GM18526 (cell line): Measurements from ENCODE around the gene KCNK3.

Experiments
- POLR2A ChIP-seq: IDR thresholded peaks from 3 replicates; pipeline ENCODE4 v1.6.1; 2011; ENCODE audit not compliant: insufficient read length; ENCODE audit errors: extremely low read depth

KCNK3 gene

GRCh38 chr2:26767129-26767528 is 74.6 kb downstream of the KCNK3 start:
- no peak for TF ChIP-seq POLR2A

- TF ChIP-seq POLR2A = no peak
Observed at GRCh38 chr2:26767894-26768487, 75.5 kb downstream of the KCNK3 start.

GRCh38 chr2:26768759-26769088 is 76.2 kb downstream of the KCNK3 start:
- no peak for TF ChIP-seq POLR2A

GRCh38 chr2:26769089-26769761 is 76.7 kb downstream of the KCNK3 start:
- no peak for TF ChIP-seq POLR2A

GRCh38 chr2:26770986-26771586 is 78.6 kb downstream of the KCNK3 start:
- no peak for TF ChIP-seq POLR2A

- no peak for TF ChIP-seq POLR2A
Observed at GRCh38 chr2:26772064-26773001, 79.8 kb downstream of the KCNK3 start.

- TF ChIP-seq POLR2A = no peak
Observed at GRCh38 chr2:26776195-26776800, 83.8 kb downstream of the KCNK3 start.

- no peak for TF ChIP-seq POLR2A
Observed at GRCh38 chr2:26778098-26778497, 85.6 kb downstream of the KCNK3 start.

GRCh38 chr2:26778507-26778906 is 86.0 kb downstream of the KCNK3 start:
- TF ChIP-seq POLR2A = no peak

GRCh38 chr2:26780203-26780760 is 87.8 kb downstream of the KCNK3 start:
- no peak for TF ChIP-seq POLR2A
